Measurements from ENCODE around the gene GRK1. TPM values are rescaled to one million over a fixed set of nuclear protein-coding genes. Genes with fewer than 3 reads are reported as not detected.

The GRK1 gene
- total RNA-seq, 4 donors from 2014 or later, result not detected

DNA sequence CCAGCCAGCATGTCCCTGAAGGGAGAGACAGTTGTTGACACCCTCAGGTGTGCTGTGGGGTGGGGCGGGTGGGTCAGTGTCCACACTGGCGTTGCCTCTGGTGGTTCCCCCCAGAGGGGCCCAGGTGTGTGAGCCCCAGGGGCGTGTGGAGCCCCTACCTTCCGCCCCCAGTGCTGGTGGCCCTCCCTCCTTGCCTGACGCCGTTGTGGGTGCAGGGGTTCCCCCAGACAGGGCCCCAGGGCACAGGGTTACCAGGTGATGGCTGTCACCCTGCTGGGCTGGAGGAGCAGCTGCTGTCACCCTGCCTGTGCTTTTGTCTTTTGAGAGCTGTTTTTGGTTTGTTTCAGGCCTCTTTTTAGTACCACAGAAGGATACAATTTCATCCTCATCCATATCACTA lies 36.2 kb upstream of the GRK1 start:
- peaks cover 0 to 22% (median 8%) of the 10 kb centered on the region in 4 donors for H3K36me3 ChIP-seq
- no peak for DNase-seq
- 84% methylated on average over 6 of the region's 6 CpGs; no CpG with 5 or more reads in 1 of the 2 donors for WGBS, 2 donors (ENCODE audit: low coverage in 1 of 2)

DNA sequence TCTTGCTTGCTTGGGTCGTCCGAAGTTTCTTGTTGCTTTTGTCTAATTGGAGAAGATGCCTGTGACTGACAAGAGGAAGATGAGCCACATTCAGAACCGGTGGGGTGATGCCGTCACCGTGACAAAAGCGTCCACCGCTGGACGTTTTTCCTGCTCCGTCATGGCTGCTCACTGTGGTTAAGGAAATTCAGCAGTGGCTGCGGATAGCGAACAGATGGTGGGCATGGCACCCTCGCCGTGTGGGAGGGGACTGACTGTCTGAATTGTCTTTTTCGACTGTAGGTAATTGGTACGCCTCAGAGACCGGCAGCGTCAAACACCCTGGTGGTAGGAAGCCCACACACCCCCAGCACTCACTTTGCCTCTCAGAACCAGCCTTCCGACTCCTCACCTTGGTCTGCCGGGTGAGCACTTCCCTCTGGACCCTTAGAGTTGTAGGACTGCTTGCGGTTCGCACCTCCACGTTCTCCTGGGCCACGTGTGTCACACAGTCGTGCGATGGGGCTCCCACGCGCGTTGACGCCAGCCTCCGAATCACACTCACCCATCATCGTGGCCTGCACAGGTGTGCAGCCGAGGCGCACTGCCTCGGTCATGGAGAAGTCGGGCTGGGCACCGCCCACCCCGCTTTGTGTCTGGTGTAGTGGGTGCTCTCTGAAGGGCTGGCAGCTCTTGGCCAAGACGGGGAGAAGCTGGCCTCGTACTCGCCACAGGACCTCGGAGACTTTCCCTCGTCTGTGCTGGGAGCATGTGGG lies 35.5 kb upstream of the GRK1 start:
- Histone ChIP-seq H3K4me1 (no peaks in the 10 kb centered on the region), H3K36me3 (peaks cover 0 to 27% (median 12%) of the 10 kb centered on the region in 4 donors), H3K9me3 (no peaks in the 10 kb centered on the region), H3K4me3 (no peak overlapping the region), H3K27me3 (no peaks in the 10 kb centered on the region), H3K27ac (no peak overlapping the region)
- TF ChIP-seq, protein P1, sequence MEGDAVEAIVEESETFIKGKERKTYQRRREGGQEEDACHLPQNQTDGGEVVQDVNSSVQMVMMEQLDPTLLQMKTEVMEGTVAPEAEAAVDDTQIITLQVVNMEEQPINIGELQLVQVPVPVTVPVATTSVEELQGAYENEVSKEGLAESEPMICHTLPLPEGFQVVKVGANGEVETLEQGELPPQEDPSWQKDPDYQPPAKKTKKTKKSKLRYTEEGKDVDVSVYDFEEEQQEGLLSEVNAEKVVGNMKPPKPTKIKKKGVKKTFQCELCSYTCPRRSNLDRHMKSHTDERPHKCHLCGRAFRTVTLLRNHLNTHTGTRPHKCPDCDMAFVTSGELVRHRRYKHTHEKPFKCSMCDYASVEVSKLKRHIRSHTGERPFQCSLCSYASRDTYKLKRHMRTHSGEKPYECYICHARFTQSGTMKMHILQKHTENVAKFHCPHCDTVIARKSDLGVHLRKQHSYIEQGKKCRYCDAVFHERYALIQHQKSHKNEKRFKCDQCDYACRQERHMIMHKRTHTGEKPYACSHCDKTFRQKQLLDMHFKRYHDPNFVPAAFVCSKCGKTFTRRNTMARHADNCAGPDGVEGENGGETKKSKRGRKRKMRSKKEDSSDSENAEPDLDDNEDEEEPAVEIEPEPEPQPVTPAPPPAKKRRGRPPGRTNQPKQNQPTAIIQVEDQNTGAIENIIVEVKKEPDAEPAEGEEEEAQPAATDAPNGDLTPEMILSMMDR (IDR thresholded peaks at IDR 0.05), result no peak
- no peak for TF ChIP-seq POLR2AphosphoS5 (IDR thresholded peaks at IDR 0.05)
- TF ChIP-seq POLR2A (IDR thresholded peaks at IDR 0.05), result no peak
- no peak for TF ChIP-seq EP300 (IDR thresholded peaks at IDR 0.05; ENCODE audit: low read depth)
- 94 to 100% methylated on average over 2 to 41 of the region's 42 CpGs for WGBS, 2 donors (ENCODE audit: low coverage in 1 of 2)
- in situ Hi-C loops (cut with MboI; ENCODE audit: low pct_ligation_motif_present in 1 of 4, low pct_unique_long_range_greater_than_20kb in 1 of 4, low sequenced_read_pairs in 3 of 4) (no loop called here), intact Hi-C loops (cut with DNase I; ENCODE audit: low total_unique reads) (no loop called here)
- DNase-seq, result no peak

More for the DNA sequence above, 36.2 kb upstream of the GRK1 start:
- in situ Hi-C loops (cut with MboI; ENCODE audit: low pct_ligation_motif_present in 1 of 4, low pct_unique_long_range_greater_than_20kb in 1 of 4, low sequenced_read_pairs in 3 of 4) (no loop called here), intact Hi-C loops (cut with DNase I; ENCODE audit: low total_unique reads) (no loop called here)
- H3K4me3 ChIP-seq, result no peak overlapping the region
- no peaks in the 10 kb centered on the region for H3K27me3 ChIP-seq
- no peak overlapping the region for H3K27ac ChIP-seq
- TF ChIP-seq POLR2AphosphoS5 (IDR thresholded peaks at IDR 0.05) (no peak), EP300 (IDR thresholded peaks at IDR 0.05; ENCODE audit: low read depth) (no peak), POLR2A (IDR thresholded peaks at IDR 0.05) (no peak)
- TF ChIP-seq, protein P1 (IDR thresholded peaks at IDR 0.05), result no peak
- no peaks in the 10 kb centered on the region for H3K4me1 ChIP-seq
- no peaks in the 10 kb centered on the region for H3K9me3 ChIP-seq

DNA sequence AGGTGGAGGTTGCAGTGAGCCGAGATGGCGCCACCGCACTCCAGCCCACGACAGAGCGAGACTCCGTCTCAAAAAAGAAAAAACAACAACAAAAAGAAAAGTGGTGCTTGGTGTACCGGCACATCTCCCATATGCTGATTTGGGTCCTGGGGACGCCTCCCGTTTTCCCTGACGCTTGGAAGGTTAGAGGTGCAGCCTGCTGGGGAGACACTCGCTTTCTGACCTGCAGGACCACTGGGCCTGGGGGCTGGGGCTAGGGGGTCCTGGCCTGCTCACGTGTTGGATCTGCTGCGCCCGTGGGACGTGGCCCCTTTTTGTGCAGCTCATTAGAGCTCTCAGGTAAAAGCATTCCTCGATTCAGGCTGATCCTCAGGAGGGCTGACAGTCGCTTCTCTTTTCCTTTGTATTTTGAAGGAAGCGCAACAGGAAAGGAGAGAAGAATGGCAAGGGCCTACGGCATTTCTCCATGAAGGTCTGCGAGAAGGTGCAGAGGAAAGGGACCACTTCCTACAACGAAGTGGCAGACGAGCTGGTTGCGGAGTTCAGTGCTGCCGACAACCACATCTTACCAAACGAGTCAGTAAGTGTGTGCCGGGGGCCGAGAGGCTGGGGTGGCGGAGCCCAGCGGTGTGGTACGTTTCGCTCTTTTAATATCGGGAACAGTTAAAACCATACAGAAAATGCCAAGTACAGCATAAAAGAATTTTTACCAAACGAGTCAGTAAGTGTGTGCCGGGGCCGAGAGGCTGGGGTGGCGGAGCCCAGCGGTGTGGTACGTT lies 34.1 kb upstream of the GRK1 start:
- in situ Hi-C loops (cut with MboI; ENCODE audit: low pct_ligation_motif_present in 1 of 4, low pct_unique_long_range_greater_than_20kb in 1 of 4, low sequenced_read_pairs in 3 of 4) (no loop called here), intact Hi-C loops (cut with DNase I; ENCODE audit: low total_unique reads) (no loop called here)
- Histone ChIP-seq H3K27ac (no peak overlapping the region), H3K36me3 (peaks cover 0 to 38% (median 18%) of the 10 kb centered on the region in 4 donors), H3K4me3 (no peak overlapping the region), H3K9me3 (no peaks in the 10 kb centered on the region), H3K27me3 (no peaks in the 10 kb centered on the region), H3K4me1 (no peaks in the 10 kb centered on the region)
- DNase-seq, result no peak
- 95 to 97% methylated on average over 6 to 38 of the region's 38 CpGs for WGBS, 2 donors (ENCODE audit: low coverage in 1 of 2)
- TF ChIP-seq POLR2A (IDR thresholded peaks at IDR 0.05) (no peak), EP300 (IDR thresholded peaks at IDR 0.05; ENCODE audit: low read depth) (no peak), POLR2AphosphoS5 (IDR thresholded peaks at IDR 0.05) (no peak)
- TF ChIP-seq, protein P1 (IDR thresholded peaks at IDR 0.05), result no peak

DNA sequence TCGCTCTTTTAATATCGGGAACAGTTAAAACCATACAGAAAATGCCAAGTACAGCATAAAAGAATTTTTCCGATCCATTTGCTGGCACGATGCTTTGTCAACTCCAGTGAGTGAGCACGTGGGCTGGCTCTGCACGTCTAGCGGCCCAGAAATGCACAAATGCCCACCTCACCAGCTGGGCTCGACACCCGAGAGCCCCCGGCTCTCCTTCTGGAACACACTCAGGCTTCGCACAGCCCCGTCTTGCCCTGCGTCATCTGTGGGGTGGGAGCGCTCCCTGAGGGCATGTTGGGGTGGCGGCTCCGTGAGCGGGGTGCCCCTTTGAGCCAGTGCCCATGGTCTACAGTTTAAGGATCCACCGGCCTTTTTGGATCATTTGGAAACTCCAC lies 33.5 kb upstream of the GRK1 start:
- WGBS, 2 donors (ENCODE audit: low coverage in 1 of 2), result 97 to 100% methylated on average over 3 to 13 of the region's 18 CpGs
- Histone ChIP-seq H3K9me3 (no peaks in the 10 kb centered on the region), H3K27ac (no peak overlapping the region), H3K36me3 (peaks cover 0 to 44% (median 21%) of the 10 kb centered on the region in 4 donors), H3K4me3 (no peak overlapping the region), H3K27me3 (no peaks in the 10 kb centered on the region), H3K4me1 (no peaks in the 10 kb centered on the region)
- intact Hi-C loops (cut with DNase I; ENCODE audit: low total_unique reads) (no loop called here), in situ Hi-C loops (cut with MboI; ENCODE audit: low pct_ligation_motif_present in 1 of 4, low pct_unique_long_range_greater_than_20kb in 1 of 4, low sequenced_read_pairs in 3 of 4) (no loop called here)
- TF ChIP-seq POLR2A (IDR thresholded peaks at IDR 0.05) (no peak), POLR2AphosphoS5 (IDR thresholded peaks at IDR 0.05) (no peak), EP300 (IDR thresholded peaks at IDR 0.05; ENCODE audit: low read depth) (no peak)
- TF ChIP-seq, protein P1 (IDR thresholded peaks at IDR 0.05), result no peak
- no peak for DNase-seq
